AG09319 (cell line): Measurements from ENCODE around the gene PRXL2C.

Experiments
- DNase-seq: peaks from one replicate; pipeline ENCODE4 v3.0.0-alpha.2; 2010; ENCODE audit warnings: low read depth; ENCODE audit errors: extremely low read depth
- CTCF ChIP-seq: IDR thresholded peaks from 2 replicates; pipeline ENCODE4 v1.5.1; 2011; ENCODE audit warnings: low read depth, mild to moderate bottlenecking, inconsistent platforms, low read length, moderate library complexity

PRXL2C gene

GRCh38 chr9:96620181-96620514 is 35.0 kb downstream of the PRXL2C start:
- no peak for DNase-seq
- no peak for TF ChIP-seq CTCF

- TF ChIP-seq CTCF: peak; percentile 9; the same call in 1 of the 2 replicates
- DNase-seq: peak; percentile 57
Observed at GRCh38 chr9:96619491-96620180, 35.5 kb downstream of the PRXL2C start, which contains the start of gene CDC14B. CDC14B (minus strand) TSS chr9:96619843; CDS start chr9:96619378, 465 bp downstream.

- no peak for TF ChIP-seq CTCF
- no peak for DNase-seq
Observed at GRCh38 chr9:96619124-96619465, 36.0 kb downstream of the PRXL2C start.

GRCh38 chr9:96618209-96619123 is 36.7 kb downstream of the PRXL2C start:
- no peak for TF ChIP-seq CTCF
- DNase-seq: no peak

- no peak for TF ChIP-seq CTCF
- no peak for DNase-seq
Observed at GRCh38 chr9:96617439-96618185, 37.5 kb downstream of the PRXL2C start.

GRCh38 chr9:96616817-96617438 is 38.2 kb downstream of the PRXL2C start:
- no peak for DNase-seq
- TF ChIP-seq CTCF: no peak
